OCI-LY1 (cell line): ENCODE data around the gene SUMO4.

ENCODE experiments used
- EZH2 ChIP-seq: fragments of 200-600 bp; sonication (generic), shearing (Covaris generic); IDR thresholded peaks from 2 replicates; pipeline ENCODE4 v1.8.0; 2017; ENCODE audit warnings: borderline replicate concordance, mixed run types, mild to moderate bottlenecking, antibody characterized with exemption, low read length, moderate library complexity, mixed read lengths
- TF ChIP-seq, protein P1 (sequence below): fragments of 200-600 bp; sonication (generic), shearing (Covaris generic); IDR thresholded peaks from 2 replicates; pipeline ENCODE4 v1.5.1; 2017; ENCODE audit warnings: mild to moderate bottlenecking, antibody characterized with exemption, low read length, moderate library complexity, mixed read lengths

DNA sequence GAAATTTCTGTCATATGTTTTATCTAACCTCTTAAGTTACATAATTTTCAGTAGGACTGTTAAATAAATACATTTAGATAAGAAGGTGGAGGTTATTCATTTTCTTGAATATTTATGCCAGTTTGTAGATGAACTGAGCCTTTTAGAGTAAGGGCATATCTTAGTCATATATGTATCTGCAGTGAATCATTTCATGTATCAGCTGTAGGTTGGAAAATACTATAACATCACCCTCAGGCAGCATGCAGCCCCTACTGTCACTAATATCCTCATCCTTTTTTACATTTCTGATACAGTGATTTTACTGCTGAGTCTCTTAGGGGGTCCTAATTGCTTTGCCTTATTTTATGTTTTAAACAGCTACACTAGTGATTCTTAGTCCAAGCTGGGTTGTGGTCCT lies 19.5 kb upstream of the SUMO4 start:
- TF ChIP-seq, protein P1, sequence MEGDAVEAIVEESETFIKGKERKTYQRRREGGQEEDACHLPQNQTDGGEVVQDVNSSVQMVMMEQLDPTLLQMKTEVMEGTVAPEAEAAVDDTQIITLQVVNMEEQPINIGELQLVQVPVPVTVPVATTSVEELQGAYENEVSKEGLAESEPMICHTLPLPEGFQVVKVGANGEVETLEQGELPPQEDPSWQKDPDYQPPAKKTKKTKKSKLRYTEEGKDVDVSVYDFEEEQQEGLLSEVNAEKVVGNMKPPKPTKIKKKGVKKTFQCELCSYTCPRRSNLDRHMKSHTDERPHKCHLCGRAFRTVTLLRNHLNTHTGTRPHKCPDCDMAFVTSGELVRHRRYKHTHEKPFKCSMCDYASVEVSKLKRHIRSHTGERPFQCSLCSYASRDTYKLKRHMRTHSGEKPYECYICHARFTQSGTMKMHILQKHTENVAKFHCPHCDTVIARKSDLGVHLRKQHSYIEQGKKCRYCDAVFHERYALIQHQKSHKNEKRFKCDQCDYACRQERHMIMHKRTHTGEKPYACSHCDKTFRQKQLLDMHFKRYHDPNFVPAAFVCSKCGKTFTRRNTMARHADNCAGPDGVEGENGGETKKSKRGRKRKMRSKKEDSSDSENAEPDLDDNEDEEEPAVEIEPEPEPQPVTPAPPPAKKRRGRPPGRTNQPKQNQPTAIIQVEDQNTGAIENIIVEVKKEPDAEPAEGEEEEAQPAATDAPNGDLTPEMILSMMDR = no peak
- TF ChIP-seq EZH2 = no peak
